Activated T-helper 17 cell treated with anti-CD3 and anti-CD28 coated beads, Interleukin-2, amount 50 U/mL, for 72 hours (primary cell): ENCODE measurements around the gene ELMO1. TPM values are rescaled to one million over a fixed set of nuclear protein-coding genes. Genes with fewer than 3 reads are reported as not detected.

Experiments used
- ATAC-seq: fragments of 150-1000 bp; cut with Tn5 transposase; replicated peaks from 2 replicates; pipeline ENCODE4 v1.10.0; 2021; ENCODE audit warnings: mild to moderate bottlenecking, moderate library complexity
- H3K27ac Mint-ChIP-seq: one replicate; pipeline ENCODE4 v1.8.0; 2022; ENCODE audit warnings: mixed read lengths
- H3K27me3 Mint-ChIP-seq: one replicate; pipeline ENCODE4 v1.8.0; 2022; ENCODE audit warnings: mixed read lengths
- H3K36me3 Mint-ChIP-seq: one replicate; pipeline ENCODE4 v1.8.0; 2022; ENCODE audit warnings: low read depth, mild to moderate bottlenecking, mixed read lengths
- H3K4me1 Mint-ChIP-seq: one replicate; pipeline ENCODE4 v1.8.0; 2022; ENCODE audit warnings: mixed read lengths
- H3K4me3 Mint-ChIP-seq: one replicate; pipeline ENCODE4 v1.8.0; 2022; ENCODE audit warnings: mild to moderate bottlenecking, mixed read lengths
- H3K9me3 Mint-ChIP-seq: one replicate; pipeline ENCODE4 v1.8.0; 2022; ENCODE audit warnings: mixed read lengths
- total RNA-seq, 2 donors: library from RNA; stranded (reverse); gene quantifications; one replicate each; pipeline ENCODE4 v1.2.3, GENCODE V29; 2022

Gene ELMO1
- total RNA-seq, 2 donors from 2014 or later = 77.4 to 106 TPM

DNA sequence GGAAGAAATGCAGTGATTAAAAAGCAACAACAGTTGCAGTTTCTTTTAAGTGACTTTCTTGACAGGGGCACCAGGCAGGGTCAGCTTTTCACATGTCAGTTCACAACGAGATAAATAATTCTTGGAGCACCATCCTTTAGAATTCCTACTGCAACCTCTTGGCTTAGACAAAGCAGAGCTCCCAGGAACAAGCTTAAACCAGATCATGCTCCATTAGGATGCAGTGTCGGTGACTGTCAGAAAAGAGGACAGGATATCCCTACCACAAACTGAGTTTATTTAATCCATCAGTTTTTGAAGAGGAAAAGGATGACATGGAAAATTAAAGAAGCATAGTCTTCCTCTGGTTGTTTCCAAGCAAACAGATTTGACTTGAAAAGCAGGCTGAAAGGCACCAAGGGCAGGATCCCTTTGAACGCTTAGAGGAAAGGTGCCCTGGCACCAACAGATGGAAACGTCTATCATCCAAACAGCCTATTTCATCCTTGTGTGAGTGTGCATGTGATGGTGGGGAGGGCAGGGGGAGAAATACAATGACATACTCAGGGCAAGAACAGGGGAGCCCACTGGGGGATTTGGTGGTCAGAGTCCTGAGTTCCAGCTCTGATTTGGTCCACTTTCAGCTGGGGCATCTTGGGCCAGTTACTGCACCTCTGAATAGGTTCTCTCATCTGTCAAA, 392.3 kb downstream of the ELMO1 start:
- Mint-ChIP-seq H3K36me3 (peaks cover 16% of the 10 kb centered on the region), H3K9me3 (no peaks in the 10 kb centered on the region), H3K4me1 (no peaks in the 10 kb centered on the region), H3K27ac (no peak overlapping the region), H3K27me3 (no peaks in the 10 kb centered on the region), H3K4me3 (no peak overlapping the region)
- no peak for ATAC-seq

DNA sequence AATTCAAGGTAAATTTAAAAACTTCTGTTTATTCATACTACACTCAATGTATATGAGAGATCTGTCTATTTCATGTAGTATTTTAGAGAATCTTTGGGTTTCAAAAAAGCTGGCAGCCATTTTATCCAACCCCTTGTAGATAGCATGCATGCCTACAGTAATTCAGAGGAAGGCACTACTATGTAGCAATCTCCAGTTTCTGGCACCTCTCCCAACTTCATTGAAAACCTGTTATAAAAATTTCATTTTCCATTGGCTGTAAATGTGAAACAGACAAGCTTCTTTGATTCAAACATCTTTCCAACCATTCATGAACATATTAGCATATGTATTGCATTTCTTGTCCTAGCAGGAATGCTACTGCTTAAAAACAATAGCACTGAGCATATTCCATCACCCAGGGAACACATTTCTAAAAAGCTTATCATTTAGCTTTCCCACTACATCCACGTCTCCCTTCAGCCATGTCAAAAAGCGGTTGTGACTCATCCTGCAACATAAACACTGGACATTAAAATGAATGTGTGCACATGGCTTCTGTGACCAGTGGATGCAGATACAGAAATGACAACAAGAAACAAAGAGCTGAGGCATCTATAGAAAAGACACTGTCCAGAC, 393.9 kb downstream of the ELMO1 start:
- ATAC-seq = no peak
- Mint-ChIP-seq H3K27ac (no peak overlapping the region), H3K27me3 (no peaks in the 10 kb centered on the region), H3K4me1 (no peaks in the 10 kb centered on the region), H3K4me3 (no peak overlapping the region), H3K36me3 (peaks cover 21% of the 10 kb centered on the region), H3K9me3 (no peaks in the 10 kb centered on the region)

DNA sequence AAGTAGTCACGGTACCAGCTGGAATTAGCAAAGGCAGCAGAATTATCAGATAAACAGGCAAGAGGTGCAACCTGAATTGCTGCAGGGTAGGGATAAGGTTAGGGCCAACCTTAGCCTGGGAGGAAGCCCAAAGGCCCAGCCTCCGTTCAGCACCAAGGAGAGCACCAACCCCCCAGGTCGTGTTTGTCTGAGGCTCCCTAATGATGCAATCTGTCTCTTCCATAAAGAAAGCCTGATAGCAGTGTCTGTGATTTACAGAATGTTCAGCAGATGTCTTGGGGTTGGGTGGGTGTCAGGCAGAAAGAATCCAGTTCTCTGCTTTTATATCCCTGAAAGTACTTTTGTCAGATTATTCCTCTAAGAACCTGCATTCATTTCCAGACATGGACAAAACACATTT, 396.0 kb downstream of the ELMO1 start:
- Mint-ChIP-seq H3K27me3 (no peaks in the 10 kb centered on the region), H3K4me1 (peaks cover 4% of the 10 kb centered on the region), H3K4me3 (no peak overlapping the region), H3K9me3 (no peaks in the 10 kb centered on the region), H3K27ac (no peak overlapping the region), H3K36me3 (peaks cover 26% of the 10 kb centered on the region)
- ATAC-seq = no peak

DNA sequence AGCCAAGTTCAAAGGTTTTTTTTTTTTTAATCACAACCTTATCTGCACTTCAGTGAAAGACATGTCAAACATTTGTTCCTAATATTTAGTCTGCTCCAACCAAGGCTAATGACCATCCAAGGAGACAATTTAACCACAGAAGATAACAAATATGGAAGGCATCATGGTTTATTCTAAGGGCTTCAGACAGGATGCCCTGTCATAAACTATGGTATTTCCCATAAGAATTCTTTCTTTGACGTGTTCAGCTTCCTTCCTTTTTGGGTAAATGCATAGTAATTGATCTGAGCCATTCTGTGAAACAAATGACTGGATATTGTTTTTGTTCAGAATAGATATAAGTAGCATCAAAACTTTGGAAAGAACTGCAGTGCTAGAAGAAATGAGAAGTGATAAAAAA, 397.9 kb downstream of the ELMO1 start:
- Mint-ChIP-seq H3K4me1 (peaks cover 4% of the 10 kb centered on the region), H3K4me3 (no peak overlapping the region), H3K9me3 (no peaks in the 10 kb centered on the region), H3K36me3 (peaks cover 21% of the 10 kb centered on the region), H3K27ac (no peak overlapping the region), H3K27me3 (no peaks in the 10 kb centered on the region)
- ATAC-seq = no peak

DNA sequence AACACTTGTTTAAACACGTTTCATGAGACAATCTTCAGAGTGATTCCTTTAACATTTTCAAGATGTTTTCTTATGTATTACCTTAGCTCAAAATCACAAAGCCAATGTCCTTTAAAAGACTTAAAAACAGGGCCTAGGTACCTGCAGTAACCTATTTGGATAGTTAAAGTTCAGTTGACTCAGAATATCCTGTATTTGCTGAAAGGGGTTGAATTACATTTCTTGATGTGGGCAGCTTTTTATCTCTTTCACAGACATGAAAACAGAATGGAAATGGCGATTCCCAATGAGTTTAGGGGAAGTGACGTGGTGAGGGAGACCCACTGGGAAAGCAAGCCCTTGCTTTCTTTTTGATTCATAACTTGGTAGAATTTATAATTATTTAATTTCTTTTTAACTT, 400.0 kb downstream of the ELMO1 start:
- H3K36me3 Mint-ChIP-seq = peaks cover 27% of the 10 kb centered on the region
- ATAC-seq = no peak
- no peak overlapping the region for H3K27ac Mint-ChIP-seq
- H3K9me3 Mint-ChIP-seq = no peaks in the 10 kb centered on the region
- peaks cover 4% of the 10 kb centered on the region for H3K4me1 Mint-ChIP-seq
- H3K27me3 Mint-ChIP-seq = no peaks in the 10 kb centered on the region
- no peak overlapping the region for H3K4me3 Mint-ChIP-seq

DNA sequence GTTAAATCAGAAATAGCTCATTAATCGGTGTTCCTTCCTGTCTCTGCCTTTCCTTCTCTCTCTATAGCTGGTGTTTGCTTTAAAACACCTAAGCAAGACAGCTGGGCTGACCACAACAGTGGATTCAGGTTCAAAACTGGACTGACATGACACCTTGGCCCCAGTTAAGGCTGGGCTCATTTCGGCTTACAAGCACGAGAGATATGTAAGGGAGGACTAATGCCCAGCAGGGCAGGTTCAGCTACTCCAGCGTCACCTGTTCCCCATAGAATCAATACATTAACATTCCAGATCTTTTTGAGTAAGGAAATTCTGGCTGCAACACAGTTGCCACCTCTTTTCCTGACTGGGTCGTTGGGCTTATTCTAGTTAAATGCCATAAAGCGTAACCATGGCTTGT, 401.4 kb downstream of the ELMO1 start:
- Mint-ChIP-seq H3K4me3 (no peak overlapping the region), H3K9me3 (no peaks in the 10 kb centered on the region), H3K4me1 (peaks cover 4% of the 10 kb centered on the region), H3K36me3 (peaks cover 36% of the 10 kb centered on the region), H3K27ac (no peak overlapping the region), H3K27me3 (no peaks in the 10 kb centered on the region)
- ATAC-seq = no peak

DNA sequence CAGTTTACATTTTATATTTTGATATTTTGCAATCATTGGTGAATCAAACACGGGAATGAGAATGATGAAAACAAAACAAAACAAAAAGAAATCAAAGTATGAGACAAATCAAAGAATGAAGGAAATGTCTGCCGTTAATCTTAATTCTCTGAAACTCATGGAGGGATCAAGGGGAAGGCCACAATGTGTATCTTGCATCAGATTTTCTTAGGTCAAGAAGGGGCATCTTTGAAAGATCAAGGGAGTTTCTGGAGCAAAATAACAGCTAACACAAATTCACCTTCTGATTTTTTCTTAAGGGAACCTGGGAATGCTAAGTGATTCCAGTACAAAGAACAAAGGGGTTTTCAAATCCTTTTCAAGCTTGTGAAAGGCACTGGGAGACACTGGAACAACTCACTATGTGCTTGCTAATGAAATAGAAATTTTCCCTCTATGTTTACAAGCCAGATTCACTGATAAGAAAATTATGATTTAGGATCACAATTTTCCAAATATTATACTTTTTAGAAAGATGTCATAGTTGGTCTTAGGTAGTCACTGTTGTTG, 402.1 kb downstream of the ELMO1 start:
- H3K4me3 Mint-ChIP-seq = no peak overlapping the region
- peak overlapping the region; percentile 14 for H3K27ac Mint-ChIP-seq

DNA sequence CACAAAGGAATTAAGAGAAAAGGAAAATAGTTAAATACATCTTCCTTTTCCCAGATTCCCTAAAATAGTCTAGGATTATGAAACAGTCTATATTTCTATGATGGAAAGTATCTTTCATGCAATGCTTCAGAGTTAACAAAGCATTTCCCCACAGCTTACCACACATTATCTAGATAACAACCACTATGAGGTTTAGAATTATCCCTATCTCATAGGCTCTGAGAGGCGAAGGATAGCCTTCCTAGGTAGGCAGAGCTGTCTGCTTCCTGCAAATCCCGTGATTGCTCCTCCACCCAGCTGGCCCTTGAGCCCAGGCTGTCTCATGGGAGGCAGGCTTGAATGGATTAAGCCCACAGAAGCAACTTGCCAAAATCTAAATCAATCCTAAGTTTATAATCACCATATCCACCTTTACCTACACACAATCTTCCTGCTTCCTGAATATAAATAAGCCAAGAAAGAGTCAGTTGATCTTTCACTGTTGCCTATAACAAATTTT, 402.9 kb downstream of the ELMO1 start:
- Mint-ChIP-seq H3K36me3 (peaks cover 48% of the 10 kb centered on the region), H3K27ac (peak overlapping the region; percentile 14), H3K9me3 (peaks cover 6% of the 10 kb centered on the region), H3K27me3 (no peaks in the 10 kb centered on the region), H3K4me1 (peaks cover 4% of the 10 kb centered on the region), H3K4me3 (no peak overlapping the region)
- ATAC-seq = no peak

More for the DNA sequence above, 402.1 kb downstream of the ELMO1 start:
- Mint-ChIP-seq H3K36me3 (peaks cover 41% of the 10 kb centered on the region), H3K4me1 (peaks cover 4% of the 10 kb centered on the region), H3K9me3 (no peaks in the 10 kb centered on the region), H3K27me3 (no peaks in the 10 kb centered on the region)
- ATAC-seq = no peak

DNA sequence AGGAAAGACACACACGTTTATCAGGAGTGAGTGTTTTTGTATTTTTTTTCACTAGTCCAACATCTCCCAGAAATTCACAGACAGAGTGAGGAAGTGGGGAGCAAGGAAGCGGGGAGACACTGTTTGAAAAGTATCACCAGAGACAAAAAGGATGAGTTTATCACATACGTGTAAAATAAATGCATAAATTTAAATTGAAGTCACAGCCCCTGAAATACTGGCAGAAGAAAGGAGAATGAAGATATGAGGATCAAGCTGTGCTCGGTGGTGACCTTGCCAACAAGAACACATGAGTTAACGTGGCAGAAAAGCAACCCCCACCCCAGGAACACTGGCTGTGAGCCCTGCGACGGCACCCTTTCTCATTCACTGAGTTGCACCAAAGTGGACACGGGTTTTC, 407.2 kb downstream of the ELMO1 start:
- Mint-ChIP-seq H3K27ac (no peak overlapping the region), H3K27me3 (no peaks in the 10 kb centered on the region), H3K36me3 (peaks cover 63% of the 10 kb centered on the region), H3K9me3 (peaks cover 6% of the 10 kb centered on the region), H3K4me3 (no peak overlapping the region), H3K4me1 (peaks cover 3% of the 10 kb centered on the region)
- no peak for ATAC-seq

DNA sequence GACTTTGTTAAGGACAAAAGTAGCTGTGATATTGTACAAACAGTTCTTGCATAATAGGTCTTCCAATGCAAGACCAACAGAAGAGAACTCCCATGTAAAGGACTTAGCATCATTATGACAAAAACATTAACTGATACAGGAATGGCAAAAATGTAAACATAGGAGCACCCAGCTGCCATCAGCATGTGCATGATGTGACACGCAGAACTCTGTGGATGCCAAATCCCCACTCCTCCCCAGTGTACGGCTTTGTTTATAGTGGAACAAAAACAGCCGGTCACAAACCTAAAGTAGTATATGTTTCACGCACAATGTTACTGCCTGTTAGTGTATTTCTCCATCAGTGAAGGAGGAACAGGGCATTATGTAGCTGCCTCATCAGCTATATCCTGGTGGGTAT, 408.3 kb downstream of the ELMO1 start:
- Mint-ChIP-seq H3K9me3 (peaks cover 6% of the 10 kb centered on the region), H3K4me1 (peaks cover 6% of the 10 kb centered on the region), H3K36me3 (peaks cover 66% of the 10 kb centered on the region), H3K27me3 (no peaks in the 10 kb centered on the region), H3K4me3 (no peak overlapping the region), H3K27ac (no peak overlapping the region)
- no peak for ATAC-seq

DNA sequence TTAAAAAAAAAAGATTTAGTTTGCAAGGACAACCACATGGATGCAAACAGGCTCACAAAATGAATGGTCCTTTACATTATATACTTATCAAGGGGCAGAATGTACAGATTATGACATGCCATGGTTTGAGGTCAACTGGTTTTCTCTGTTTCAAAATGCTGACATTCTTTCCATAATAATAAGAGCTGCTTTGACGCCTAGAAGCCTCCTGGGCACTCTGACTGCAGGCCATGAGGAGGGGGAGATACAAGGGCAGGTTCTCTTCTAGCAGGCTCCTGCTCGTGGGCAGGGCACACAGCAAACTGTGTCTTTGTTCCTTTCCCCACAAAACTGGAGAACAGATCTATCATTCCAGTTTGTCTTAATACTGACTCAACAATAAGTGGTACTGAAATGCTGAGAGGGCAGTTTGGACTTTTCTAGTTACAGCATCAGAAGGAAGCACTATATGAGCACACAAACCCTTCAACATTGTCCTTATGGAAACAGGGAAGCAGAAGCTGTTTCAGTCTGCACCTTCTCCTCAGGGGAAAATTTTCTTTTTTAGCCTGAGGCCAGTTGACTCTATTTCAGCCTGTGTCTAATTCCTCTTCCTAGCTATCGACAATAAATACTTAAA, 409.4 kb downstream of the ELMO1 start:
- H3K9me3 Mint-ChIP-seq = peaks cover 6% of the 10 kb centered on the region
- H3K27me3 Mint-ChIP-seq = no peaks in the 10 kb centered on the region
- no peak overlapping the region for H3K27ac Mint-ChIP-seq
- peaks cover 11% of the 10 kb centered on the region for H3K4me1 Mint-ChIP-seq
- no peak for ATAC-seq
- no peak overlapping the region for H3K4me3 Mint-ChIP-seq
- peaks cover 63% of the 10 kb centered on the region for H3K36me3 Mint-ChIP-seq

DNA sequence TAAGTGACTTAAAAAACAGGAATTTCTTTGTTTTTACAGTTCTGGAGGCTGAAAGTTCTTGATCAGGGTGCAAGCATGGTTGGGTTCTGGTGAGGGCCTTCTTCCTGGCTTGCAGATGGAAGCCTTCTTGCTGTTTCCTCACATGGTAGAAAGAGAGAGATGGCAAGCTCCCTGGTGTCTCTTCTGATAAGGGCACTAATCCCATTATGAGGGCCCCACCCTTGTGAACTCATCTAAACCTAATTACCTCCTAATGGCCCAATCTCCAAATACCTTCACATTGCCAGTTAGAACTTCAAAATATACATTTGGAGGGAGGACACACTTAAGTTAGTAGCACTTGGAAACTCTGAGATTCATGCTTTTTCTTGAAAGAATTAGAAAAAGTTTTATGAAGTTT, 410.0 kb downstream of the ELMO1 start:
- Mint-ChIP-seq H3K27ac (no peak overlapping the region), H3K4me1 (peaks cover 13% of the 10 kb centered on the region), H3K36me3 (peaks cover 62% of the 10 kb centered on the region), H3K9me3 (peaks cover 6% of the 10 kb centered on the region), H3K27me3 (no peaks in the 10 kb centered on the region), H3K4me3 (no peak overlapping the region)
- ATAC-seq = no peak

DNA sequence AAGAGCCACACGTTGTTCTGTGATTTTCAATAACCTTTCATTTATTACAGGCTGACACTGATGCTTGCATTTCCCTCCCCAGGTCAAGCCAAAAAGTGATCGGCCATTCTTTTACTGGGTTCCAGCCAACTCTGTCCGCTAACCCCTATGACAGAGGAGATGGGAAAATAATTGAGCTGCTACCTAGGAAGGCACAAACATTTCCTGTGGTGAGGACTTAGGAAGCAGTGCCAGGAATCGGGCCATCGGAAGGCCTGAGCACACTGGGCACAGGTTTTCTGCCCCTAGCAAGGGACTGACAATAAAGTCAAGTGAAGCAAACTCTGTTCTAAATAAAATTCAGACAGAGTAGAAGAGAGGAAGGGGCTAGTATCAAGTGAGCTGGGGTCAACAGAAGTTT, 411.4 kb downstream of the ELMO1 start:
- no peak overlapping the region for H3K27ac Mint-ChIP-seq
- no peak overlapping the region for H3K4me3 Mint-ChIP-seq
- peaks cover 21% of the 10 kb centered on the region for H3K4me1 Mint-ChIP-seq
- ATAC-seq = no peak
- peaks cover 6% of the 10 kb centered on the region for H3K9me3 Mint-ChIP-seq
- H3K36me3 Mint-ChIP-seq = peaks cover 67% of the 10 kb centered on the region
- no peaks in the 10 kb centered on the region for H3K27me3 Mint-ChIP-seq

DNA sequence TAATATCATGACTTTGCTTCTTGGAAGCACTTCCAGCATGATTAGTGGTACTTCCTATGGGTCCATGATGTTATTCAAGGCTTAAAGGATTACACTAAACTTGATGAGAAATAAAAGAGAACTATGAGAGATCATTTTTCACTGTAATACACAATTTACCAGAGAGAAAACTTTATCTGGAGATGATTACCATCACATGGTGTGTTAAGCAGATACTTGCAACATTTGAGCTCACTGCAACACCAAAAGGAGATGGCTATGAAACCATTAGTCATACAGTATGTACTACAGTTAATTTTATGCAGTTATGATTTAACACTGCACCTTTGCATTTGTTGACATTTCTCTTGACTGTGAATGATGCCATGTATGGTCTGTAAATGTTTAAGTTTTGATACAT, 413.0 kb downstream of the ELMO1 start:
- H3K4me1 Mint-ChIP-seq = peaks cover 36% of the 10 kb centered on the region
- peaks cover 66% of the 10 kb centered on the region for H3K36me3 Mint-ChIP-seq
- no peak overlapping the region for H3K27ac Mint-ChIP-seq
- peaks cover 4% of the 10 kb centered on the region for H3K9me3 Mint-ChIP-seq
- no peaks in the 10 kb centered on the region for H3K27me3 Mint-ChIP-seq
- no peak overlapping the region for H3K4me3 Mint-ChIP-seq
- ATAC-seq = peak; percentile 39

DNA sequence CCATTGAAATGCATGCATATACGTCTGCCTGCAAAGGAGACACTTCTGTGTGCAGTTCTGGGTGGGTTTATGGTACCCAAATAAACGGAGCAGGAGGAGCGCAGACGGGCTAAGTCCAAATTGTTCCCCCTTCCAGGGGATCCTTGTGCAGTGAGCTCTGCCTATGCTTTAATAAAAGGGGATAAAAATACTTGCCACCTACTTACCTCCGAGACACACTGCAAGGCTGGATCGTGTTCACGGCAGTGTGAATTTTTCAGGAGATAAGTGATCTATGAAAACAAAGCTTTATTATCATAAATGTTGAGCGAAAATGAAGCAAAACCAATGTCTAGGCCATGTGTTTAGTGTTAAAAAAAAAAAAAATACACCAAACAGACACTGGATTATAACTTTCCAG, 415.5 kb downstream of the ELMO1 start:
- Mint-ChIP-seq H3K36me3 (peaks cover 61% of the 10 kb centered on the region), H3K4me1 (peaks cover 50% of the 10 kb centered on the region), H3K4me3 (no peak overlapping the region), H3K9me3 (peaks cover 4% of the 10 kb centered on the region), H3K27me3 (no peaks in the 10 kb centered on the region), H3K27ac (no peak overlapping the region)
- ATAC-seq = no peak
